CD1c-positive myeloid dendritic cell (primary cell): Measurements from ENCODE around the gene SOX6.

Source experiments
- DNase-seq: peaks from one replicate; pipeline ENCODE4 v3.0.0-alpha.2; 2016; ENCODE audit errors: extremely low spot score

Gene SOX6

GRCh38 chr11:16191212-16191867 lies 165.0 kb downstream of the SOX6 start:
- DNase-seq: peak; percentile 5

GRCh38 chr11:16186680-16187079 lies 169.7 kb downstream of the SOX6 start:
- DNase-seq: no peak

GRCh38 chr11:16185042-16185441 lies 171.3 kb downstream of the SOX6 start:
- no peak for DNase-seq

- DNase-seq: no peak
Measured at GRCh38 chr11:16184588-16184987, 171.8 kb downstream of the SOX6 start.

- no peak for DNase-seq
Measured at GRCh38 chr11:16182553-16182952, 173.8 kb downstream of the SOX6 start.

- DNase-seq: no peak
Measured at GRCh38 chr11:16180868-16181267, 175.5 kb downstream of the SOX6 start.

- no peak for DNase-seq
Measured at GRCh38 chr11:16179676-16180075, 176.7 kb downstream of the SOX6 start.

- no peak for DNase-seq
Measured at GRCh38 chr11:16178273-16178672, 178.1 kb downstream of the SOX6 start.

- no peak for DNase-seq
Measured at GRCh38 chr11:16177688-16178087, 178.7 kb downstream of the SOX6 start.

- DNase-seq: no peak
Measured at GRCh38 chr11:16173798-16174197, 182.5 kb downstream of the SOX6 start.

GRCh38 chr11:16171882-16172281 lies 184.5 kb downstream of the SOX6 start:
- no peak for DNase-seq

GRCh38 chr11:16169956-16170847 lies 186.1 kb downstream of the SOX6 start:
- DNase-seq: no peak

GRCh38 chr11:16169541-16169940 lies 186.8 kb downstream of the SOX6 start:
- no peak for DNase-seq

GRCh38 chr11:16167706-16168487 lies 188.4 kb downstream of the SOX6 start:
- DNase-seq: no peak

- DNase-seq: no peak
Measured at GRCh38 chr11:16166571-16166970, 189.8 kb downstream of the SOX6 start.

- DNase-seq: no peak
Measured at GRCh38 chr11:16160146-16160545, 196.2 kb downstream of the SOX6 start.

- no peak for DNase-seq
Measured at GRCh38 chr11:16158426-16158994, 197.8 kb downstream of the SOX6 start.

GRCh38 chr11:16157327-16157726 lies 199.0 kb downstream of the SOX6 start:
- DNase-seq: no peak

- no peak for DNase-seq
Measured at GRCh38 chr11:16155448-16155847, 200.9 kb downstream of the SOX6 start.

GRCh38 chr11:16154715-16155396 lies 201.5 kb downstream of the SOX6 start:
- no peak for DNase-seq

GRCh38 chr11:16153951-16154350 lies 202.4 kb downstream of the SOX6 start:
- DNase-seq: no peak
